Subcutaneous abdominal adipose tissue (tissue), 5 donors: ENCODE data around the gene CYP3A4.

ENCODE experiments used
- H3K27ac ChIP-seq: one replicate; pipeline ENCODE4 v1.7.0; 2013; ENCODE audit warnings: low read depth, mild to moderate bottlenecking, inconsistent platforms, low read length, moderate library complexity
- H3K27me3 ChIP-seq, 5 donors: one replicate each; pipeline ENCODE4 v1.7.0; 2013; ENCODE audit warnings: low read length in 5 of 5, inconsistent platforms in 1 of 5; ENCODE audit not compliant: control insufficient read depth in 5 of 5, insufficient read depth in 4 of 5
- H3K36me3 ChIP-seq, 5 donors: one replicate each; pipeline ENCODE4 v1.7.0; 2013; ENCODE audit warnings: low read length in 5 of 5; ENCODE audit not compliant: control insufficient read depth in 5 of 5, insufficient read depth in 5 of 5
- H3K4me1 ChIP-seq, 5 donors: one replicate each; pipeline ENCODE4 v1.7.0; 2013; ENCODE audit warnings: low read length in 5 of 5, mild to moderate bottlenecking in 3 of 5, moderate library complexity in 1 of 5; ENCODE audit not compliant: control insufficient read depth in 5 of 5, insufficient read depth in 5 of 5
- H3K4me3 ChIP-seq, 5 donors: one replicate each; pipeline ENCODE4 v1.7.0; 2013; ENCODE audit warnings: low read length in 5 of 5, low read depth in 1 of 5
- H3K9ac ChIP-seq, 5 donors: one replicate each; pipeline ENCODE4 v1.7.0; 2013; ENCODE audit warnings: low read length in 5 of 5, mild to moderate bottlenecking in 4 of 5, moderate library complexity in 3 of 5
- H3K9me3 ChIP-seq, 5 donors: one replicate each; pipeline ENCODE4 v1.7.0; 2013; ENCODE audit warnings: low read length in 5 of 5; ENCODE audit not compliant: control insufficient read depth in 5 of 5
- donor health status: healthy.
- donor health status: healthy.
- donor health status: healthy.
- donor health status: healthy.
- donor health status: healthy.

CYP3A4 gene

GRCh38 chr7:99709838-99710578 is 74.0 kb downstream of the CYP3A4 start:
- Histone ChIP-seq H3K36me3 (peaks cover 0 to 8% (median 3%) of the 10 kb centered on the region in 5 donors), H3K4me1 (no peaks in the 10 kb centered on the region), H3K9me3 (peaks cover 0 to 13% (median 12%) of the 10 kb centered on the region in 5 donors)

GRCh38 chr7:99709260-99709659 is 74.7 kb downstream of the CYP3A4 start:
- H3K9me3 ChIP-seq: peaks cover 0 to 13% (median 10%) of the 10 kb centered on the region in 5 donors
- no peak overlapping the region for H3K4me3 ChIP-seq
- H3K27ac ChIP-seq: no peak overlapping the region
- H3K9ac ChIP-seq: no peak overlapping the region
- no peaks in the 10 kb centered on the region for H3K27me3 ChIP-seq
- H3K4me1 ChIP-seq: no peaks in the 10 kb centered on the region
- peaks cover 0 to 8% (median 3%) of the 10 kb centered on the region in 5 donors for H3K36me3 ChIP-seq

More at GRCh38 chr7:99709838-99710578, 74.0 kb downstream of the CYP3A4 start:
- no peaks in the 10 kb centered on the region for H3K27me3 ChIP-seq
- no peak overlapping the region for H3K27ac ChIP-seq
- H3K4me3 ChIP-seq: no peak overlapping the region
- no peak overlapping the region for H3K9ac ChIP-seq

- Histone ChIP-seq H3K27me3 (no peaks in the 10 kb centered on the region), H3K4me3 (no peak overlapping the region)
These were observed 76.9 kb downstream of the CYP3A4 start for GRCh38 chr7:99707096-99707495.

More at GRCh38 chr7:99707096-99707495, 76.9 kb downstream of the CYP3A4 start:
- Histone ChIP-seq H3K36me3 (peaks cover 0 to 8% (median 3%) of the 10 kb centered on the region in 5 donors), H3K4me1 (no peaks in the 10 kb centered on the region), H3K27ac (no peak overlapping the region), H3K9me3 (peaks cover 0 to 13% (median 10%) of the 10 kb centered on the region in 5 donors), H3K9ac (no peak overlapping the region)
